ENCODE measurements around the gene SDK1.

SDK1 gene

GRCh38 chr7:3292694-3293093 lies 8.4 kb upstream of the SDK1 start:
- DNase-seq: no peak

DNA sequence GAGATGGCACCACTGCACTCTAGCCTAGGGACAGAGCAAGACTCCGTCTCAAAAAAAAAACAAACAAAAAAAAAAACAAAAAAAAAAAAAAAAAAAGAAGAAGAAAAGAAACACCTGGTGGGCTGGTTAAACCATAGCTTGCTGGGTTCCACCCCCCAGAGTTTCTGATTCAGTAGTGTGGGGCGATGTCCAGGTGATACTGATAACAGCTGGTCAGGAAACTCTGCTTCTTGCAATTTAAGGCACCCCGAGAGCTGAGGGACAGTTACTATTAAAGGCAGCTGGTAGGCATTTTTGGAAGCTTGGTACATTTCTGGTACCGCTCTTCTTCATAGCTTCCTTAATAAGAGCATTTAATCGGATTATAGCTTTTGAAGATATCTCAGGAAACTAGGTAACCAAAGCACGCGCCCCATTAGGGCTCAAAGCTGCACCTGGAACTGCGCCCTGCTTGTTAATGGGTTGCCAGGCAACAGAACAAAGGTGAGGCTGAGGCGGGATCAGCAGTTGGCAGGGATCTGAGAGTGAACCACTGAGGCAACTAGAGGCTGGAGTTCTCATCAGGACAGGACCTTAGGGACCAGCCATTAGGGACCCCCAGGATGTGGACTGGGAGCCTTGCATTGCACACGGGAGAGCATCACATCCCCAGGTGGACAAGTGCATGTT lies 6.5 kb upstream of the SDK1 start:
- peak; percentile 90 for DNase-seq

DNA sequence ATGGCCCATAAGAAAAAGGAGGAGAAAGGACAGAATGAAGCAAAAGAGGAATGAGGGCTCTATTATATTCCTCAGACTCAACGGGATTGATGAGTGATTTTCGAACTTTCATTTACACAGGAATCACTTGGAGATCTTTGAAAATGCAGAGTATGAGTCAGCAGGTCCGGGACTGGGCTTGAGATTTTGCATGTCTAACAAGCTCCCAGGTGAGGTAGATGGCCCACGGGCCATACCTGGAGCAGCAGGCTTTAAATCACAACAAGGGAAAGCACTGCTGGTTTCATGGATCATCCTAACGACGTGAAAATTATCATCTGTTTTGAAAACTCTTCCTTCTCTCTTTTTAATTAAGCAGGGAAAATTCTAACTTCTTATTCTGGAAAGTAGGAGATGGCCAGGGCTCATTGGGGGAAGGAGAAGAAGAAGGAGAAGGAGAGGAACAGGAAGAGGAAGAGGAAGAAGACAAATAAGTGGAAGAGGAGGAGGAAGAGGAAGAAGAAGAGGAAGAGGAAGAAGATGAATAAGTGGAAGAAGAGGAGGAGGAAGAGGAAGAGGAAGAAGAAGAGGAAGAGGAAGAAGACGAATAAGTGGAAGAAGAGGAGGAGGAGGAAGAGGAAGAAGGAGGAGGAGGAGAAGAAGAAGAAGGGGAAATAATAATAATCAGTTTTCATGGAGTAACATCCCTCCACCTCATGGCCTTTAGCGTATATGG lies 3.8 kb upstream of the SDK1 start:
- DNase-seq: no peak

DNA sequence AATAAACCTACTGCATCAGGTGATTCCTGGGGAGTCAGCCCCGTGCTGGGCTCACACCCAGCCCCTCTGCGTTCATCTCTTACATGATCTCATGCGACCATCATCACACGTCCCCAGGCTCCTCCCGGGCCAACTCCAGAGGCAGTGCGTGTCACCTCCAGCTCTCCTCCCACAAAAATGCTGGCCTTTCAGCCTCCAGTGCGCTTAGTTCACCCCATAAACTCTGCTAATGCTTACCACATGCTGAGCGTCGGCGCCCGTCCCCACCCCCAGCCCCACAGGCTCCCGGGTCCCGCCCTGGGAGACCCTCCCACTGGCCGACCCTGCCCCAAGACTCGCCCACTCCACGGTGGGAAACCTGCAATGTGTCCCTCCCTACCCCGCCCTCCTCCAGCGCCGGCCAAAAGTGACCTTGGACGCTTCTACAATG lies 816 bp upstream of the SDK1 start:
- peak; percentile 57 for DNase-seq

DNA sequence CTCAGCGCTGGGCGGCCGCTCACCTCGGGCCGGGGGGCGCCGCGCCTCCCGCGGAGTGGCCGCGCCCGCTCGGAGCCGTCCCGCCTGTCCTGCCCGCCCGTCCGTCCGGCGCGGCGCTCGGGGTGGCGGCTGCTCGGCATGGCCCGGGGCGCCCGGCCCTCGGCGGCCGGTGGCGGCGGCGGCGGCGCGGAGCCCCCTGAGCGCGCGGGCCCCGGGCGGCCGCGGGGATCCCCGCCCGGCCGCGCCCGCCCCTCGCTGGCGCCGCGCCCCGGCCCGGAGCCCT lies 338 bp downstream of the SDK1 start:
- DNase-seq: peak; percentile 60

DNA sequence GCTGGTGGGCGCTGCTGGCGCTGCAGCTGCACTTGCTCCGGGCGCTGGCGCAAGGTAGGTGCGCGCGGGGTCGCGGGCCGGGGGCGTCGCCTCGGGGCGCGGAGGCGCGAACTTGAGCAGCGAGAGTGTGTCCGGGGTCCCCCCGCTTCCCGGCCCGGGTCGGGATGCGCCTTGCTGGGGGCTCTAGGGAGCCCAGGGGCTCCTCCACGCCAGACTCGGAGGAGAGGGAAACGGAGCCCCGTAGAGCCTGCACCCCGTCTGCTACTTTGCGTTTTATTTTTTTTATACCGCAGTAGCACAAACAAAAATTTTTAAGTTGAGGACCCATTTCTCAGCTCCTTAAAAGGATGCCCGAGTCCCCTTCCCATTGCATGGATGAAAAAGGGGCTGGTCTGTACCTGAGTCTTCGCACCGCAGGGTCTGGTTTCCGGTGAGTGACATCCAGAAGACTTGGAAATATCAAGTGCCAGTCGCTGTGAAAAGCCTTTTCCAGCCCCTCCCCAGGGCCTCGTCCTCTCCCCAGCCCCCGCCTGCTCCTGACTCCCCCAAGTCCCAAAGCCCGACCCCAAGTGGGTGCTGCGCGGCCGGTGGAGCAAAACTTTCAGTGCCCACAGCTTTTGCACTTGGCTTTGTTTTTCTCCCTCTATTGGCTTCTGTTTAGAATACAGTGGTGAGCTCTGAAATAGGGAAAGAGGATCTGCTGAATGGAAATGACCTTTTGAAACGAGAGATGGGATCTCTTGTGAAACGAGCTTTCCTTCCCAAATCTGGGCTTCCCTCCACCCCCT lies 973 bp downstream of the SDK1 start:
- peak; percentile 47 for DNase-seq

DNA sequence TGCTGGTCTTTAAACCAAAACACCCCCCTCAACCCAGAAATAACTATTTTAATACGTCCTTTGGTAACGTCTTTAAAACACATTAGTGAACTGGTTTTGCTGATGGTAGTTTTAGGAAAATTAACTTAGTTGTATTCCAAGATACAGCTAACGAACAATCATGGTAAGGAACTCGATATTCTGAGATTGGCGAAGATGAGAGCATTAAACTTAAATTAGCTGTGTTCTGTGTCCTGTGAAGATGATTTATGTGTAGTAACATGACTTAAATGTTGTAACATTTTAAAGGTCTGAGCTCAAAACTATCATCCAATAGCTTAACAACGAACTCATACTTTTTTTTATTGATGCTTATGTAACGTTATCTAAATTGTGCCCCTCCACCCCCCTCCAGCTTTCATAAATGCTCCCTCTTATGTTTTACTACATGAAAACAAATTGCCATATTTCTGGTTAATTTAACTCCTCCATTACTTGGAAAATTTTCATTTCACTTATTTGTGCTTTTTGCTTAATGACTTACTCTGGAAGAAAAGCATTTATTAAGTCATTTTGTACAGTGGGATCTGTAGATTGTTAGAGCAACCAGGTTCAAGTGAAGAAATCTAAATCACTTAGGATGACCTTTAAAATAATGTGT lies 1.7 kb downstream of the SDK1 start:
- no peak for DNase-seq

DNA sequence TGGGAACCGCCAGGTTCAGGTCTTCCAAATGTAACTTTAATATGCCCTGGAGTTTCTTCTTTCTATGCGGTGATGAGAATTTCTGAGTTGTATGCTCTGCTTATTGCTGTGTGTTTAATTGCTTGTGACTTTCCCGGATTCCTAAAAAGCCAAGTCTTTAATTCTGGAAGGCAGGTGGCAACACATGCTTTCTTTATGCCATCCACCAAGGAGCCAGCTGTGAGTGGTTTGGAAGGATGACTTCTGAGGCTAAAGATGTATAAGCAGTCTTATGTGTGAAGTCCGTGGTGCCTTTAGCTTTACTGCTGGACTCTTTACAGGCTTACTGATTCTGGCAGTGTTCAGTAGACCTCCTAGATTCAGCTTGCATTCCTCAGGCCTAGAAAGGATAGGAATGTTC lies 3.1 kb downstream of the SDK1 start:
- no peak for DNase-seq

DNA sequence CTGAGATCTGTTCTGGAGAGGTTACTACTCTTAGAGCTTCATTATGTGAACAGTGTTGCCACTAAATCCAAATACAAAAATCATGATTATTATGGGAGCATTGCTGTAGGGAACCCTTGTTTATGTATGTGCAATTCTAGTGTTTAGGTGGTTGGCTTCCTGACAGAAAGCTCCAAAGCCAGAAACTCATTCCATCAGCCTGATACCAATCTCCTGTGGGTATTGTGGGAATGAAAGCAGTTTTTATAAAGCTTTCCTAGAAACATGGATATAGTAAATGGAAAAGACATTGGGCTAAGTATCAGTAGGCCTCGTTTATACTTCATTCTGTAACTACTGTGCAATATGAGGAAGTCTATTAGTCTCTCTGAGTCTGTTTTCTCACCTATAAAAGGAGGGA lies 6.4 kb downstream of the SDK1 start:
- no peak for DNase-seq

DNA sequence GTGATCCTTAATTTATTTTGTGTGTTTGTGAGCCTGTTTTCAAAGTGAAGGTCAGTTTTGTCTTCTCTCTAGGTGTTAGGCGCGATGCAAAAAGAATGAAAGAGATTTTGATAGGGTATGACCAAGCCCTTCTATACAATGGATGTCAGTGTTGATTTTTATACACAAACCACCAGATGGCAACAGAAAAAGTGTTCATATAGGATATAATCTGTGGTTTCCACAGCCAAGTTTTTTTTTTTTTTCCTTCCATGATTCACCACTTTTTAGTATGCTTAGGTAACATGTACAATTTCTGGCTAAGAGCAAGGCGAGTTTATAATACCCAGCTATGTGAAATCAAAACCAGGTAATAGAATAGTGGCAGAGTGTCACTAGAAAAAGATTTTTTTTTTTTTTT lies 8.1 kb downstream of the SDK1 start:
- DNase-seq: peak; percentile 46

- DNase-seq: no peak
Measured at GRCh38 chr7:3309956-3310355, 8.9 kb downstream of the SDK1 start.

- peak; percentile 35 for DNase-seq
Measured at GRCh38 chr7:3310884-3311283, 9.8 kb downstream of the SDK1 start.

DNA sequence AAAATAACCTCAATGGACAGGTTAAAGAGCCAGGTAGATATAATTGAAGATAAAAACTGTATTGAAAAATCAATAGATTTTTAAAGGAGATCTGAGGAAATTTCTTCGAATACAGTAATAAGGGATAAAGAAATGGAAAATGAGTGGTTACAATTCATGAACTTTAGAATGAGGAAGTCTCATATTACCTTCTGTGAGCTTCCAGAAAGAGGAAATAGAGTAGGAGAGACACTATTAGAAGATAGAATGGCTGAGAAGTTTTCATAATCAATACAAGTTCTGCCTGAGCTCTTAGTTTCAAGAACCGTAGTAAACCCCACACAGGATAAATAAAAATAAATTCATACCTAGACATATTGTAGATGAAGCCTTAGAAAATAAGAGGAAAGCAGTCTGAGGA lies 11.5 kb downstream of the SDK1 start:
- DNase-seq: no peak

GRCh38 chr7:3318874-3319273 lies 17.8 kb downstream of the SDK1 start:
- DNase-seq: no peak

GRCh38 chr7:3321206-3321605 lies 20.2 kb downstream of the SDK1 start:
- no peak for DNase-seq

GRCh38 chr7:3321745-3322144 lies 20.7 kb downstream of the SDK1 start:
- DNase-seq: no peak

GRCh38 chr7:3326246-3326645 lies 25.2 kb downstream of the SDK1 start:
- DNase-seq: peak; percentile 59

DNA sequence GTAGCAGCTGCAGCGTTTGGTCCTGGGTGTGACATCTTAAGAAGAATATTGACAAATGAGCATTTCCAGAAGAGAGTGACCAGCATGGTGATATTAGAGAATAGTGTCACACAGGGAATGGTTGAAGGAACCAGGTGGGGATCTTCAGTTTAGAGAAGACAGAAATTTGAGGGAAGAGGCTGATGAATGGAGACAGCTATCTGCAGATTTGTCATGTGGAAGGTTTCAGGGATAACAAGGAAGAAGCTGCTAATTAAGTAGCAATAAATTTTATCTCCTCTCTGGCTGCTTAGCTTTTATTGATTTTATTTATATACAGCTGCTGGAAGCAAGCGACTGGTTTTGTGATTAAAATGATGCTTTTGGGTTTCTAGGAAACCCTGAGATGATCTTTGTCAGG lies 26.0 kb downstream of the SDK1 start:
- DNase-seq: no peak

DNA sequence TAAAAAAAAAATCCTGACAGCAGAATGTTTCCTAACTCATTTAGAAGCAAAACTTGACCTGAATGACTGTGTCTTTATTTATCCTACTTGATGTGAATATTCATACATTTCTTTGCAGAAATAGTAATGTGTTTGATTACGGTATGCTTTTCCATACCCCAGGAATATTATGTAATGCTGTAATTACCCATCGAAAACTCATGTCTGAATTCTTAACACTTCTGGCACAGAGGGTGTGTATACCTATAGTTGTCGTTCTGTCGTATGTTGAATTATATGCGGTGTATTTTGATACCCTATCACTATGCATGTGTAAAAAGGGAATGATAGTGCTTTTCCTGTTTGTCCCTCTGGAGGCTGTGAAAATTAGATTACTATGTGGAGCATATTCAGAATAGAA lies 26.6 kb downstream of the SDK1 start:
- no peak for DNase-seq

DNA sequence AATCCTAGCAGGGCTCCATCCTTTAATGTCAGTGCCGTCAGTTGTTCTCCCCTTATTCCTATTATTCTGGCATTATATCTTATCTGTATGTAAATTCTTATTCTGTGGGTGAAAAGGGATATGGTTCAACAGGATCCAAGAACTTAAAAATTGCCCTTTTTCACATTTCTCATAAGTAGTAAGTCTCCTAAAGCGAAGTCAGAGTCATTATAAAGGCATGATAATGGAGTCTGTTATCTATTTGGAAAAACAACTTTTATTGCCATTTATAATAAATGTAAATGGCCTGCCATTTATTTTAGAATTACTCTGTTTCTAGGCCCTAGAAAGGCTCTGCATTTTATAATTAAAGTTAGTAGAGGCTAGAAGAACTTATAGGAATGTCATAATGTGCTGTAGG lies 31.3 kb downstream of the SDK1 start:
- DNase-seq: no peak

- no peak for DNase-seq
Measured at GRCh38 chr7:3333861-3334260, 32.8 kb downstream of the SDK1 start.

DNA sequence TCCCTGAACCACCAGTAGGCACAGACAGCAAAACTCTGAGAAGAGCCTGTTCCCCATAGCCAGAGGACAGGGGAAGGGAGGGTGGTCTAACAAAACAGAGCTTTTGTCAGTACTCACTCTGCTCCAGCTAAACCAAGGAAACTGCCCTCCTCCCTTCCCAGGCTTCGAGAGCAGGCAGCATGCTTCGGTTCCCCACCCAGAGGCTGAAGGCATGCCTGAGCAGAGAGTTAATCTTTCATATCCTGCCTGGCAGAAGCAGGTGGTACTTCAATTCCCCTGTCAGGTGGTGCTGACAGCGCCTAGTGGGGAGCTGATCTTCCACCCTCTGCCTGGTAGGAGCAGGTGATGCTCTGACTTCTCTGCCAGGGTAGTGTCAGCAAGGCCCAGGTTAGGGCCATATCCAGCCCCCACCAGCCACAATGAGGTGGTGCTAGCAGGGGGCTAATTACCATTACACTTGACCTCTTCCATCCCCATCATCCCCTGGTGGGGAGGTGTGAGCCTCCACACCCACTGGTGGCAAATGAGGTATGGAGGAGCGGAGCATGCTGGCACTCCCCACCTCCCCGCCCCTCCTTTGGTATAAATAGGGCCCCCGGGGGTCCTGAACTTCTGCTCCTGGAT lies 35.1 kb downstream of the SDK1 start:
- no peak for DNase-seq

GRCh38 chr7:3338161-3338560 lies 37.1 kb downstream of the SDK1 start:
- DNase-seq: peak; percentile 26
